CD4-positive, alpha-beta T cell treated with Interferon gamma for 1 hour (primary cell): Measurements from ENCODE around the gene SFRP5.

Source experiments
- DNase-seq: peaks from one replicate; pipeline ENCODE4 v3.0.0-alpha.2; 2020

SFRP5 gene

DNA sequence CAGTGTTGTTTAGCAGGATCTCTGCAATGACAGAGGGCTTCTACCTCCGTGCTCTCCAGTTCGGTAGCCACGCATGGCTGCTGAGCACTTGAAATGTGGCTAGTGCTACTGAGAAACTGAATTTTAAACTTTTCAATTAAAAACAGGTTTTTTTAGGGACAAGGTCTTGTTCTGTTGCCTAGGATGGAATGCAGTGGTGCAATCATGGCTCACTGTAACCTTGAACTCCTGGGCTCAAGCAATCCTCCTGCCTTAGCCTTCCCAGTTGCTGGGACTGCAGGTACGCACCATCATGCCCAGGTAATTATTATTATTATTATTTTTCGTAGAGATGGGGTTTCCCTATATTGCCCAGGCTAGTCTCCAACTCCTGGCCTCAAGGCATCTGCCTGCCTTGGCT lies 13.4 kb upstream of the SFRP5 start:
- DNase-seq = no peak

DNA sequence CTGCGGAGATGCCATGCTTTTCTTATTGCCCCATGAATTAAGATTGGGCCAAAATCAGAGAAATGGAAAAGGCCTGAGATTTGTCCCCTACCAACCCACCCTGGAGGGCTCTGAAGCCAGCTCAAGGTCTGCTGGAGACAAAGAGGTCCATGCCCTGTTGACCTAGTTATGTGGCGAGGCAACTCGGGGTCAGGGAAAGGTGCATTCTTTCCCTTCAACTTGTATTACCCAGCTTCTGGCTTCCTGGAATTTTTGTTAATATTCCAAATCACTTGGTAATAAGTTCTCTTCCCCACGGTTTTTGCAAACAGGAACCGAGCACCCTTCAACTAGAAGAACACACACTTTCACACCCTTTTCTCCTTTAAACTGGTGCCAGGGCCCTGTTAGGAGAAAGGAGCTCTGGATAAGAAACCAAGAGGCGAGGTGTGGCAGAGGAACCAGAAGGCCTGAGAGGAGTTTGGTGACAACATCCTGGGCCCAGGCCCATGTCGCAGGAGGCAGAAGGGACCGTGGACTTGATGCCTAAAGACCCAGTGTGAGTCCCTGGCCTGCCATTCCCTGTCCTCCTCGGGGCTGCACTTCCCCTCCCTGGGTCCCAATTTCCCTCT lies 12.5 kb upstream of the SFRP5 start:
- no peak for DNase-seq

DNA sequence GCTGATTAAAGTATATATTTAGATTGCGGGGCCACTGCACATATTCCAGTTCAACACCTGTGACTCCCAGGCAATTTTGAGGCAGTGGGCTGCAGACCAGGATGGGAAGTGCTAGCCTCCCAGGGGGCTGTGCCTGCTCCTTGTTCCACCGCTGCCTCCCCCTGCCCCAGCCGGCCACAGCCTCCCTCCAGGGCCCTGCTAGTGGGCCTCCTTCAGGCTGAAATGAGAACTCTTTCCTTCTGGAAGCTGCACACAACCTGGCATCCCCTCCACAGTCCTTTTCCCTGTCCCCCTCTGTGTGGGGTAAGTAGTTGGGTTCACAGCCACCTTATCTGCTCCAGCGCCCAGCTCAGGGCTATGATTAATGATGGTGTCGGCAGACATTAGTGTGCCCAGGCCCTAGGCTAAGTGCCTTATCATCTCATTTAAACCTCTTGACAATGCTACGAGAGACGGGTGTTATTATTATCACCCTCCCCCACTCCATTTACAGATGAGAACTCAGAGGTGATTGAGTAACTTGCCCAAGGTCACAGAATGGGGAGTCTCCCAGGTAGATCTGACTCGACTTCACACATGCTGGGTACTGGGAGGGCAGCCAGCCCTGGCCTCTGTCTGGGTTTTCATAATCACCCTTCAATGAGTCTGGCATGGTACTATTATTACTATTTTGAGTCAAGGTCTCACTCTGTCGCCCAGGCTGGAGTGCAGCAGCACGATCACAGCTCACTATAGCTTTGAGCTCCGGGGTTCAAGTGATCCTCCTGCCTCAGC lies 10.8 kb upstream of the SFRP5 start:
- DNase-seq = no peak

DNA sequence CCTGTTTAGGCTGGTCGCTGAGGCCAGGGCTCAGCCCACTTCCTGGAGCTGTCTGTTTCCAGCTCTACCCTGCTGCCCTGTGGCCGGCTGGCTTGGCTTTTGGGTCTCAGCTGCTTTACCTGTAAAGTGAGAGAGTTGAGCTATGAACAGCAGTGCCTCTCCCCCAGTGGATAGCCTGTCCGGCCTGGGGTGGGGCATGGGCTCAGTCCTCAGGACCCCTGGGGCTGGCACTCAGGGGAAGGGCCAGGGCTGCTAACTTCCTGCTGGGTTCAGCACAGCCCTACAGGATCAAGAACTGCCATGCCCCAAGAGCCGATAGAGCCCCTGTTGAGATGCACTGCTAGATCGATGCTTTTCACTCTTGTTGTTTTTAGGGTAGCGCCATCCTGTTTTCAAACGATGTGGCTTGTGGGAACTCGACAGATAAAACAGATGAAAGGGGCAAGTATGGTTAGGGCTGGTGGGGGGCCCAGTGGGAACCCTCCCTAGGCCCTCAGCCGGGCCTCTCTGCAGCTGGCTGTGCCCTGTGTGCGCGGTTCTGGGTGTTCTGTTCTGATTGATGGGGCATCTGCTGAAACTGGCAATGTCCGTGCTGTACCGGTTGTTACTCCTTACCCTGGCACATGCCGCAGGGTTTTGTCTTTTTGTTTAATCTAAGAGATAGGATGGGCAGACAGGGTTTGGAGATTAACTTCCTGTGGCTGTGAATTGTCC lies 10.0 kb upstream of the SFRP5 start:
- no peak for DNase-seq

DNA sequence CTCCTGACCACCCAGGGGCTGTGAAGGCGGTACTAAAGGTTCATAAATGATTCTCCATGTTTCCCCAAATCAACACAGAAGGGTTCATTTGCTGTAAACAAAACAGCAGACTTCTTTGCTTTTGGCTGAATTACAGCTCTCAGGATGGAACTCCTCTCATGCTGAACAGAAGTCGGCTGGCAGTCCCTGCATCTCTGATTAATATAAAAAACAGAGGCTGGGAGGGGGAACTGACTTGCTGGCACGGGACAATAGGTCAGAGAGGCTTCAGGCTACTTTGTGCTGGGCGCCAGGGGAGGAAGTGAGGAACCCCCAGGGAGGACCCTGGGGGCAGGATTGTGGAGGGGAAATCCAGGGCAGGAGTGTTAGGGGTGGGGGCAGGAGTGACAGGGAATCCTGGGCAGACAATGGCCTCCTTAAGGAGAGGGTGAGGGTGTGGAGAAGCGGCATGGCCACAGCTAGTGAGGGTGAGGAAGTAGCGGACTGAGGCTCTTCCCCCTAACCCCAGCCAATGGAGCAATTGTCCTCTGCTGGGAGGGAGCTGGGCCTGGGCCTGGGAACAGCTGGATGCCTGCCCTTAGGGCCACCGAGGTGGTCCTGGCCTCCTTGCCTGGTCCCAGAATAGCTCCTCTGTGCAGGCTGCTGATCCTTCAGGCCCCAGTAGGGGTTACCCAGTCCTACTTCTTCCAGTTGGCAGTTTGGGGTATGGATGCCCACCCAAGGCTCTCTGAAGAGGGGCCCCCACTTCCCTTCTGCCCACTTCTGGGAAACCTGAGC lies 9.2 kb upstream of the SFRP5 start:
- DNase-seq = no peak

DNA sequence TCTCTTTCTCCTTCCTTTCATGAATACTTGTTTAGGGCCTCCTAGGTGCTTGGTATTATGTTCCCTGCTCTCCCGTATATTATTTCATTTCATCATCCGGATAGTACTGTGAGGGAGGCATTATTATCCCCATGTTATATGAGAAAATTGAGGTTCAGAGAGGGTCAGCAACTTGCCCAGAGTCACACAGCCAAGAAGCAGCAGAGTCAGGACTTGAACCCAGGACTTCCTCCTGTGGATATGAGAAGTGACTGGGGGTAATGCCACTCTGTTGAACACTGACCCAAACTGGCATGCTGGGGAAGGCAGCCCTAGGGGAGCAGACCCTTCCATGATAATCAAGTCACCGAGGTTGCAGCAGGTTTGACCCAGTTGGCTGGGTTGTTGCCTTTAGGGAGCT lies 8.2 kb upstream of the SFRP5 start:
- no peak for DNase-seq

DNA sequence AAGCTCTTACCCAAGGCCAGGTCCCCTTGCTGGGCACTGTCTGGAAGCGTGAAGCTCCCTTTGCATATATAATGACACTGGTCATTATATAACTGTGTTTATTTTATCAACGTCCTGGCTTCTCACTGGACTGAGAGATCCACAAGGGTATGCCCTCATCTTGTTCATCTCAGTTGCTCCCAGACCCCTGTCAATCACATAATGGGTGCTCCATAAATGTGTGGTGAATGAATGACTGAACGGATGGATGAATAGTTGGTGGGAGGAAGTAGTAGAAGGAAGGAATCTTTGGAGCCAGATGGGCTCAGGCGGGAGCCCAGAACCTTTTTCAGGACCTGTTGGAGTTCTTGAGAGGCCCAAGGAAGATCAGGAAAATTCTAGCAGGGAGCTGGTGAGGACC lies 7.7 kb upstream of the SFRP5 start:
- no peak for DNase-seq

DNA sequence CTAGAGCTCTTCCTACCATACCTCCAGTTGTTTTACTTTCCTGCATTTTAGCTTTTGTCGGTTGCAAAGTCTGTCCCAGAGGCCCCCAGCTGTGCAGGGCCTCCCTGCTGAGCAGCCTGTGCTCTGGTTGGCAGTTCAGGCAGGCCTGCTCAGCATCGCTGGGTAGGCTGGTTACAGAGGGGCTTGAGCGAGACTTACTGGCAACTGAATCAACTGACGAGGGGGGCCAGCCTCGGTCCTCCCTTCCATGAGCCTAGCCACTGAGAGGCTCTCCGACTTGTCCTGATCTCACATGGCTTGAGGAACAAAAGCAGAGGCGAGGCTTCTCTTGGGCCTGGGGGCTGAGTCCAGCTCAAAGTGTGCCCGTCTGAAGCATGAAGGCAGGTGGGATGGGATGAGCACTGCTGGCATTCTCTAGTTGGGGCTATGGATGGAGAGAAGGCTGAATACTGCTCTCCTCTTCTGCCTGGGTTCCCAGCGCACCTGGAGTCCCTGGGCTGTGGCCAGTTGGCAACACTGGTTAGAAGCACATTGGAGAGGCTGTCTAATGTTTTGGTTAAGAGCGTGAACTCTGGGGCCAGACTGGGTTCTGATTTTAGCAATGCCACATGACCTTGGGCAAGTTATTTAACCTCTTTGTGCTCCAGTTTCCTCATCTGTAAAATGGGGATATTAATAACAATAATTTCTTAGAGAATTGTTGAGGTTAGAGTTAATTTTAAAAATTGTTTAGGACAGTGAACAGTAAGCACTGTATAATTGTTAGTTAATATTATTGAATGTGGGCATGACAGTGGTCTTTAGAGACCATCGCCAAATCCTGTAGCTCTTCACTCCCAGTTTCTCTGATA lies 6.9 kb upstream of the SFRP5 start:
- no peak for DNase-seq

DNA sequence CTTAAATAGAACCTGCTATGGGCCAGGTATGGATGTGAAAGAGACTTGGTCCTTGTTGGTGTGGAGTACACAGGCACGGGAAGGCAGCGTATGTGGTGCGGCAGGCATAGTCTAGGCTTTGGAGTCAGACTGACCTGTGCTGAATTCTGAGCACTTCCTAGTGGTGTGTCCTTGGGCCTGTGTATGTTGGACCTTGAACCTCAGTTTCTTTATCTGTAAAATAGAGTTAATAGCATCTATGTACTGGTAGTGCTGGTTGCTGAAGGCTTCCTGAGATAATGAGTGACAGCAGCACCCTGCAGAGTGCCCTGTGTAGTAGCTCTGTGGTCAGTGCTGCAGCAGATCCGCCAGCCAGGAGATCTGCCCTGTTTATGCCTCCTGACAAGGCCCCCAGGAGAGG lies 5.3 kb upstream of the SFRP5 start:
- no peak for DNase-seq

DNA sequence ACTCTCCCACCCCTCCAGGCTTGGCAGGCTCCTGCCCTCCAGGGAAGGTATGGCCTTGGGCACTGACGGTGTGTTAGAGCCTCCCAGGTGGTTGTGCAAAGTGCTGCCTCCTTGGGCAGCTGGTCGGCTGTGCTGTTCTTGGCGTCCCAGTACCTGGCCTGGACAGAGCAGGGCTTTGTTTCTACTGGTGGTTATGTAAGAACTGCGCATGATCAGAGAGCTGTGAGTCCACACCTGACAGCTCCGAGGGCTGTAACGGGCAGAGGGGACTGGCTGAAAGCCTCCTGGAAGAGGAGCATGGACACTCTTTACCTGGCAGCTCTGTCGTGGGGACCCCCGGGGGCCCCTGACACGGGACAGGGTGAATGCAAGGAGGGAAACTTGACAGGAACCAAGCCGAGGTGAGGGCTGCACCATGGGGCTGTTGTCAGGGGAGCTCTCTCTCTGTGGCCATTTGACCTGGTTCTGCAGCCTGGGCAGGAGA lies 3.1 kb upstream of the SFRP5 start:
- no peak for DNase-seq

DNA sequence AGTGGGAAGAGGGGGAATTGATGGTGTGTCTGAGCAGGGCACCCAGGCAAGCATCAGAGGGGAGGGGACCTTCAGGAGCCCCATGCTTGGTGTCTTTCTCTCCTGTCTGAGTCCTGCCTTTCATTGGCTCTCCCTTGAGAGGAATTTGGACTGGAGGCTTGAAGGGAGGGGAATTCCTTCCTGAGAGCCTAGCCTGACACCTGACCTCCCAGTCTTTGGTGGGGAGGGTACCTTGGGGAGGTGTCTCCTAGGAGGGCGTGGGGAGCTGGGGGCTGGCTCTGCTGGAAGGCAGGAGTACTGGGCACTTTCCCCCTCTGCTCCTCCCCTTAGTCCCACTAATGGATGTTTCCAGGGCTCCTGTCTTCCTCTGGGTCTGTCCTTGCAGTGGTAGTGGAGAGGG lies 1.3 kb upstream of the SFRP5 start:
- DNase-seq = no peak

DNA sequence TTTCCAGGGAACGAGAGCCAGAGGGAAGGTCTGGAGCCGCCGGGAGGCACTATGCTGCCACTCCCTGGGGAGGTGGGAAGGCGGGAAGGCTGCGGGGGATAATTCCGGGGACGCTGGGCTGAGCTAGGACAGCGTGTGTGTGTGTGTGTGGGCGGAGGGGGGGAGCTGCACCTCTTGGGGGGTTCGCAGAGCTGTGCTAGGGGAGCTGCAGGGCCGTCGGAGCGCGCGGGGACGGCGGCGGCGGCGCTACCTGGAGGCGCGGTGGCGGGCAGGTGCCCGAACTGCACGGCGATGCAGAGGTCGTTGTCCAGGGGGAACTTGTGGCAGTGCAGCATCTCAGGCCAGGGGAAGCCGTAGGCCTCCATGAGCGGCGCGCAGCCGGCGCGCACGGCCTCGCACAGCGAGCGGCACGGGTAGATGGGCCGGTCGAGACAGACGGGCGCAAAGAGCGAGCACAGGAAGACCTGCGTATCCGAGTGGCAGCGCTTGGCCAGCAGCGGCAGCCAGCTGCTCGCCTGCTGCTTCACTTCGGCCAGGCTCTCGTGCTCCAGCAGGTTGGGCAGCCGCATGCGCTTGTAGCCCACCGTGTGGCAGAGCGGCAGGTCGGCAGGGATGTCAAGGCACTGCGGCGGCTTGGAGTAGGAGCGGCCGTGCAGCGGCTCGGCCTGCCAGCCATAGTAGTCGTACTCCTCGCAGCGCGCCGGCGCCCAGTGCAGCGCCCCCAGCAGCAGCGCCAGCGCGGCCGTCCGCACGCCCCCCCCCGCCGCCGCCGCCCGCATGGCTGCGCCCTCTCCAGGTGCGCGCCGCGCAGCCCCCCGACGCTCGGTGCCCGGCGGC lies 526 bp downstream of the SFRP5 start:
- DNase-seq = no peak

DNA sequence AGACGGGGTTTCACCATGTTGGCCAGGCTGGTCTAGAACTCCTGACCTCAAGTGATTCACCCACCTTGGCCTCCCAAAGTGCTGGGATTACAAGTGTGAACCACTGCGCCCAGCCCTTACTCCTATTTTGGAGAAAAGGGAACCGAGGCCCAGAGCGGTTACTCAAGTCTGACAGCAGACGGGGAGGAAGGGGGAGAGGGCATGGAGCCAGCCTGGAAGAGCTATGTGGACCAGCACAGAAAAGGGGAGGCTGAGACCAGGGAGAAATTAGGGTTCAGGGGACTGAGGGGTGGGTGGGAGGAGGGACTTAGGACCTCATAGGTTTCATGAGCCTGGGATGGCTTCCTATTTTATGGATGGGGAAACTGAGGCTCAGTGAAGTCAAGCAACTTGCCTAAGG lies 1.5 kb downstream of the SFRP5 start:
- DNase-seq = no peak

DNA sequence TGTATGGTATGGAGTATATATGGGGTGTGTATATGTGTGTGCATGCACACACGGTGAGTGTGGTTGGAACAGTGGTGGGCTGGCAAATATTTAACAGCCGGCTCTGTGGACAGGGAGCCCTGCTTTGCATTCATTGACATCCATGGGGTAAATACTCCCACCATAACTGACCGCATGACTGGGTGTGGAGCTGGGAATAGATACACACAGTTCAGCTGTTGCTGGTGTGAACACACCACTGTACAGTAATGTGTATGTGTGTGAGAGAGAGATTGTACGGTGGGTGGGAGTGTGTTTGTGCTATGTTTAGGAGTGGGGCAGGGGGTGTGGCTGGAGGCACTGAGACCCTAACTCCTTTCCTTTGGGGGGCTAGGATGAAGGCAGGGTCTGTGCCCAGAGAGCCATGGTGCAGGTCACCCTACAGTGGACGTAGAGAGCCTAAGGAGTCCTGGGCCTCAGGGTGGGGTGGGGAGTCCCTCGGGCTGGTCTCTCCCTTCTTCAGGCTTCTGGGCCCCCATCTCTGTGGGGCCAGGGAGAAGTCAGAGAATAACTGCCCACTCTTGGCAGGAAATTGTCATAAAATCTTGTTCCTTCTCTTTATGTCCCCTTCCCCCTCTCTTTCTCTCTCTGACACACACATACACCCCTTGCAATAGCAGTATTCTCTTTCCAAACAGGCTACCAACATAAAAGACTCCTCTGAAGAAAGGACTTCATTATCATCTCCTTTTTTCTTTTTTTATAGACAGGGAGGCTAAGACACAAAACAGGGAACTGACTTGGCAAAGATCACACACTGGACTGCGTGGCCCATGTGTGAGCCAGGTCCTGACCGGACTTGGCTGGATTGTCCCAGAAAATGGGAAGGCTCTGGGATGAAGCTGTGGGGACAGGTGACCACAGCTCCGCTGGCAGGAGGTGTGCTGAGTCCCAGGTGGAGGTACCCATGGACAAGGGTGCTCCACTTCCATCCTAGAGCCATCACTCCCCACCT lies 3.2 kb downstream of the SFRP5 start:
- no peak for DNase-seq

DNA sequence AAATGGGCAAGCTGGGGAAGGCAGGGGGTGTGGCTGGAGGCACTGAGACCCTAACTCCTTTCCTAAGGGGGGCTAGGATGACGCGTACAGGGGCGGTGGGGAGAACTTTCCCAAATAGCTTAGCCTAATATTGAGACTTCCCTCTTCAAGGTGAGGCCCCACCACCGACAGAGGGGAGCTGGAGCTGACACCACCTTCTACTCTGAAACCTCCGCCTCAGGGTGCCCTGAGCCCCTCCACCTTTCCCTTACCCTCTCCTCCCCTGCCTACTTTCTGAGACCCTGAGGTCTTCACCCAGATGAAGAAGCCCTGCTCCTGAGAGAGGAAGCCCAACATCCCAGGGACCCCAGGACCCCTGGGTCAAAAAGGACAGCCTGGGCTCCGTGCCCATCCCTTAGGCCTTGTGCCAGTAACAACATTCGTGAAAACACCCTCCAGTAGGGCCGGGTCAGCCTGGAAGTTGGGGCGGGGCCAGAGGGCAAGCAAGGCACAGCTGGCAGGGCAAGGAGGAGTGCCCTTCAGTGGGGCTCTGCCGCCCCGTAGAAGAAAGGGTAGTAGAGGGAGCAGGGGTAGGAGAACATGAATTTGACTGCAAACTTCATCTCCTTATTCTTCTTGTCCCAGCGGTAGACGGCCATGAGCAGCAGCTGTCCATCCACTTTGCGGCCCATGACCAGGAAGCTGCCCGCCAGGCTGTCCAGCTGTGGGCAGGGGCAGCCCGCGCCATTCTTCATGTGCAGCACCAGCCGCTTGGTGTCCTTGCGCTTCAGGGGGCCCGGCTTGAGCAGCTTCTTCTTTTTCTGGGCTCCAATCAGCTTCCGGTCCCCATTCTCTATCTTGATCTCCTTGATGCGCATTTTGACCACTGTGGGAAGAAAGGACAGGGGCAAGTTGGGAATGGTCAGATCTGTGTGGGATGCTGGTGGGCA lies 4.5 kb downstream of the SFRP5 start:
- DNase-seq = no peak

DNA sequence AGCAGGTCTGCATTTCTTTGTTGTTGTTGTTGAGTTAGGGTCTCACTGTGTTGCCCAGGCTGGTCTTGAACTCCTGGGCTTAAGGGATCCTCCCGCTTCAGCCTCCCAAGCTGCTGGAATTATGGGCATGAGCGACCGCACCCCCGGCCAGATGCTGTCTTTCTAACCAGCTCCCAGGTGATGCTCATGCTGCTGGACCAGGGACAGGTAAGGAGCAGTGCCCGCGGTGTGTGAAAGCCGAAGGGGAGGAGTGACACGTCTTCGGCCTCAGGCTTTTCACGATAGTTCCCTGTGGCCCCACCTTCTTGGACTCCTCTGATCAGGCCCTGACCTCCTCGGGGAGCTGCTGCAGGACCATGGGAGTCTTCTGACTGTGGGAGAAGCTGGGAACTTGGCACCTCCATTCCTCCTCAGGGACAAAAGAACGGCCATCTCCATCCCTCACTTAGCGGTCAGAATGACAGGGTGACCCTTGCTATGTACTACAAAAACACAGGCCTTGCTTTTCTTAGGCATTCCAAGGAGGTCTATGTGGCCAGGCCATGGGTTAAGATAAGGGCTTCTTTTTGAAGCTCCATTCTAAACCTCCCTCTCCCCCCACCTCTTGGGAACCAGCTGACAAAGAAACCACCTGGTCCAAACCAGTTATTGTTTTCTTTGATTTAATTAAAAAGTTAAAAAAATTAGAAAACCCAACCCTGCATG lies 5.5 kb downstream of the SFRP5 start:
- DNase-seq = no peak

DNA sequence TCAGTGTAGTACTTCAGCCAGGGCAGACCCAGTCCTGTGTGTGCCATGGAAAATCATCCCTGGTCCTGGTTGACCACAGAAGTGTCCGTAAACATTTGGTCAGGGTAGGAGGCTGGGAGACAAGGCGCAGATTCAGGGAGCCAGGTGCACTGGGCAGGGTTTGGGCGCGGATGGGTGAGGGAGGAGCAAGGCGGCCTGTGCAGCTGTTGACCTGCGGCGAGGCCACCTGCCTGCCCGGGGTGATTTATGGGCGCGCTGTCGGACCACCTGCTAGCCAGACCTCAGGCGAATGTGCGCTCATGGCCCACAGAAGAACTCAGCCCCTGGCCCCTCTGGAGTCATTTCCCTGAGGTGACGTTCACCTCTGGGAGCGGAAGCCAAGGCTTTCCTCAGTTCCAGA lies 6.6 kb downstream of the SFRP5 start:
- DNase-seq = no peak

DNA sequence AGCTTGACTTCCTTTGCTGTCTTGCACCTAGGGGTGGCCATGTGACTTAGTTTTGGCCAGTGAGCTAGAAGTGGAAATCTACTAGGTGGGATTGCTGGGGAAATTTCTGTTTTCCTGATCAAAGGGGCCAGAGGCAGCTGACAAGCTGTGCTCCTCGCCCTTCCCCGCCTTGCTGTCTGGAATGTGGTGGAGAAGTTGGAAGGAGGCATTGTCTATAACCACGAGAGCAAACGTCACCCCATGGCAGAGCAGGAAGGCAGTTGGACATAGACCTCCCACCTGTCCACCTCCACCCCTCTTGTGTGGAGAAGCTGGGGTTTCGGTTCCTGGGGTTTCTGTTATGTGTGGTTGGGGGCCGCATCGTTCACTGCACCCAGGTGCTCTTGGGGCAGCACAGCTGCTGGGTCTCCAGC lies 7.3 kb downstream of the SFRP5 start:
- DNase-seq = no peak
